ENCODE data around the gene GRK5. TPM values are rescaled to one million over a fixed set of nuclear protein-coding genes. Genes with fewer than 3 reads are reported as not detected.

Gene GRK5
- total RNA-seq, 6 experiments from 2014 or later = 5.9 to 11.5 (median 7.9) TPM

DNA sequence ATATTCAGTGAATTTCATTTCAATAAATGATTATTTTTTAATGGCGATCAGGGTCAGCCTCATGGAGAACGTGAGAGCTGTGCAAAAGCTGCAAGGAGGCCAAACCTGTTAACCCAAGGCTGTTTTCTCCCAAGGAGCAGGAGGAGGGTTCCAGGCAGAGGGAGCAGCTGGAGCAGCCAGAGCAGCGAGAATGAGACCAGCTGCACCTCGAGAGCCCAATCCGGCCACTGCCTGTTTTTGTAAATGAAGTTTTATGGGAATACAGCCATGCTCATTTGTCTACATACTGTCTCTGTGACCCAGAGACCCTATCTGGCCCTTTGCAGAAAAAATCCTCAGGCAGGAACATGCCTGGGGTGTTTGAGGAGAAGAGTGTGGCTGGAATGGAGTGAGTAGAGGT lies 104.9 kb downstream of the GRK5 start:
- Histone ChIP-seq H3K4me1 (peaks cover 0 to 7% (median 3%) of the 10 kb centered on the region in 4 donors), H3K27me3 (no peaks in the 10 kb centered on the region), H3K27ac (no peak overlapping the region), H3K9me3 (no peaks in the 10 kb centered on the region), H3K4me3 (no peak overlapping the region), H3K36me3 (no peaks in the 10 kb centered on the region)
- ATAC-seq (no peak), DNase-seq (no peak)
- TF ChIP-seq, protein P1, sequence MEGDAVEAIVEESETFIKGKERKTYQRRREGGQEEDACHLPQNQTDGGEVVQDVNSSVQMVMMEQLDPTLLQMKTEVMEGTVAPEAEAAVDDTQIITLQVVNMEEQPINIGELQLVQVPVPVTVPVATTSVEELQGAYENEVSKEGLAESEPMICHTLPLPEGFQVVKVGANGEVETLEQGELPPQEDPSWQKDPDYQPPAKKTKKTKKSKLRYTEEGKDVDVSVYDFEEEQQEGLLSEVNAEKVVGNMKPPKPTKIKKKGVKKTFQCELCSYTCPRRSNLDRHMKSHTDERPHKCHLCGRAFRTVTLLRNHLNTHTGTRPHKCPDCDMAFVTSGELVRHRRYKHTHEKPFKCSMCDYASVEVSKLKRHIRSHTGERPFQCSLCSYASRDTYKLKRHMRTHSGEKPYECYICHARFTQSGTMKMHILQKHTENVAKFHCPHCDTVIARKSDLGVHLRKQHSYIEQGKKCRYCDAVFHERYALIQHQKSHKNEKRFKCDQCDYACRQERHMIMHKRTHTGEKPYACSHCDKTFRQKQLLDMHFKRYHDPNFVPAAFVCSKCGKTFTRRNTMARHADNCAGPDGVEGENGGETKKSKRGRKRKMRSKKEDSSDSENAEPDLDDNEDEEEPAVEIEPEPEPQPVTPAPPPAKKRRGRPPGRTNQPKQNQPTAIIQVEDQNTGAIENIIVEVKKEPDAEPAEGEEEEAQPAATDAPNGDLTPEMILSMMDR (IDR thresholded peaks at IDR 0.05) = no peak
- no peak for TF ChIP-seq POLR2A (IDR thresholded peaks at IDR 0.05)
- intact Hi-C loops (cut with DNase I) = no loop called here
- 88% methylated on average over 4 of the region's 5 CpGs for WGBS (ENCODE audit: insufficient coverage, low coverage, low lambda C conversion rate, missing lambda C conversion rate)

DNA sequence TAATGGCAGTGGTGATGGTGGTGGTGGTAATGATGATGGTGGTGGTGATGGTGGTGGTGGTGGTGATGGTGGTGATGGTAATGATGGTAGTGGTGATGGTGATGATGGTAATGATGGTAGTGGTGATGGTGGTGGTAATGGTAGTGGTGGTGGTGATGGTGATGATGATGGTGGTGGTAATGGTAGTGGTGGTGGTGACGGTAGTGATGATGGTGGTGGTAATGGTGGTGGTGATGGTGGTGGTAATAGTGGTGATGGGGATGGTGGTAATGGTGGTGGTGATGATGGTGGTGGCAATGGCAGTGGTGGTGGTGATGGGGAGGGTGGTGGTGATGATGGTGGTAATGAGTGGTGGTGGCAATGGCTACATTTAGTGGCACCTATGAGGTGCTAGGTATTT lies 105.7 kb downstream of the GRK5 start:
- no peak overlapping the region for H3K27ac ChIP-seq
- DNase-seq (no peak), ATAC-seq (no peak)
- H3K27me3 ChIP-seq = no peaks in the 10 kb centered on the region
- no peak for TF ChIP-seq POLR2A (IDR thresholded peaks at IDR 0.05)
- TF ChIP-seq, protein P1 (IDR thresholded peaks at IDR 0.05) = no peak
- H3K9me3 ChIP-seq = no peaks in the 10 kb centered on the region
- H3K4me1 ChIP-seq = peaks cover 0 to 11% (median 5%) of the 10 kb centered on the region in 4 donors
- no peaks in the 10 kb centered on the region for H3K36me3 ChIP-seq
- intact Hi-C loops (cut with DNase I) = no loop called here
- WGBS (ENCODE audit: insufficient coverage, low coverage, low lambda C conversion rate, missing lambda C conversion rate) = 0% methylated on average over 1 of the region's 1 CpG
- H3K4me3 ChIP-seq = no peak overlapping the region

DNA sequence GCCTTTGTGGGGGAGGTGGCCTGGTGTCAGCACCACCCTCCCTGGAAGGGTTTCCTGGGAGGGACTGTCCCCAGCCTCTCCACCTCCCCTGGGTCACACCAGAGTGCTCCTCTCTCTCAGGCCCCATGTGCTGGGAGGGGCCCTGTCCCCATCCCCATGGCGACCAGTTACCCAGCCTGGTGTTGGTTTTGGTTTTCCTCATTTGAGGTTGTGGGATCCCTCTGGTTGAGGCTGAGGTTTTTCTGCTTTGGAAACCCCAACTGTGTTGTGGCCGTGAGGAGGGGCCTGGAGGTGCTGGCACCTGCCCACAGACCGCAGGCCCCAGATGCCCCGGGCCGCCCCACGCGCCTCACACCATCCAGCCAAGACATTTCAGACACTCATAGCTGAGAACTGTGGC lies 106.3 kb downstream of the GRK5 start:
- DNase-seq (no peak), ATAC-seq (no peak)
- 80% methylated on average over 1 of the region's 7 CpGs for WGBS (ENCODE audit: insufficient coverage, low coverage, low lambda C conversion rate, missing lambda C conversion rate)
- Histone ChIP-seq H3K27me3 (no peaks in the 10 kb centered on the region), H3K27ac (no peak overlapping the region), H3K4me1 (peaks cover 0 to 11% (median 5%) of the 10 kb centered on the region in 4 donors), H3K36me3 (no peaks in the 10 kb centered on the region), H3K4me3 (no peak overlapping the region), H3K9me3 (no peaks in the 10 kb centered on the region)
- intact Hi-C loops (cut with DNase I) = no loop called here
- TF ChIP-seq POLR2A (IDR thresholded peaks at IDR 0.05) = no peak
- TF ChIP-seq, protein P1 (IDR thresholded peaks at IDR 0.05) = no peak

DNA sequence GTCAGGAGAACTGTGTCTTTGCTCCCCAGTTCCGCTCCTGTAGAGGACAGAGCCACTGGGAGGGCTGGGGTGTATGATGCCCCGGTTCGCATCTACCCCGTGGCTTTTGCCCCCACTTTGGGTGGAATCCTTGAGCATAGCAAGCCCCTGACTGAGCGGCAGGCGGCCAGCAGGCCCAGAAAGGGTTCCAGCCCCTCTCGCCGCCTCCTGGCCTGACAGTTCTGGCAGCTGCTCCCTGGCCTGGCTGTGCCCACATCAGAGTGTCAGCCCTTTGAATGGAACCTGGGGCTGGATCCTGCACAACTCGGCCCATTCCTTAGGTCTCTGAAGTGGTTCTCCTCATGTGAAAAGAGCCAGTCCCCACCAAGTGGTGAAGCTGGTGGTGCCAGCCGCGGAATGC lies 106.7 kb downstream of the GRK5 start:
- TF ChIP-seq POLR2A (IDR thresholded peaks at IDR 0.05) = no peak
- TF ChIP-seq, protein P1 (IDR thresholded peaks at IDR 0.05) = no peak
- peaks cover 0 to 11% (median 5%) of the 10 kb centered on the region in 4 donors for H3K4me1 ChIP-seq
- 77% methylated on average over 3 of the region's 11 CpGs for WGBS (ENCODE audit: insufficient coverage, low coverage, low lambda C conversion rate, missing lambda C conversion rate)
- H3K27ac ChIP-seq = no peak overlapping the region
- DNase-seq = no peak
- intact Hi-C loops (cut with DNase I) = no loop called here
- ATAC-seq = no peak
- no peaks in the 10 kb centered on the region for H3K36me3 ChIP-seq
- H3K27me3 ChIP-seq = no peaks in the 10 kb centered on the region
- no peaks in the 10 kb centered on the region for H3K9me3 ChIP-seq
- H3K4me3 ChIP-seq = no peak overlapping the region

DNA sequence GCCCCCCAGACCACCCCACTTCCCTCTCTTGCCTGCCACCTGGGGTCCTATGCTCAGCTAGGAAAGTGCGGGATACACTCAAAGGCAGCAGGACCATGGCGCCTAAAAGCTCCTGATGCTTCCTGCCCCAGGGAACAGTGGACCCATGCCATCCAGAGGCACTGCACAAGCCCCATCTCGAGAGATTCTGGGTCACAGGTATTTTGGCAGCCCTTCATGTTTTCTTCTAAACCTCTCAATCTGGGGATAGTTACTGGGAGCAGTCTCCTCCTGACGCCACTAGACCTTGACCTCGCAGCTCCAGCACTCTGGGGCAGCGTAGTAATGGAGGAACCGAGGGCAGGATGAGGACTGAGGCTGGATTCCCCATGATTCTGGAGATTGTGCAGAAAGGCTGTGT lies 107.1 kb downstream of the GRK5 start:
- H3K36me3 ChIP-seq = no peaks in the 10 kb centered on the region
- intact Hi-C loops (cut with DNase I) = no loop called here
- H3K4me1 ChIP-seq = peaks cover 0 to 11% (median 5%) of the 10 kb centered on the region in 4 donors

More for the DNA sequence above, 107.1 kb downstream of the GRK5 start:
- DNase-seq (no peak), ATAC-seq (no peak)
- H3K9me3 ChIP-seq = no peaks in the 10 kb centered on the region
- WGBS (ENCODE audit: insufficient coverage, low coverage, low lambda C conversion rate, missing lambda C conversion rate) = 100% methylated on average over 4 of the region's 7 CpGs
- H3K4me3 ChIP-seq = no peak overlapping the region
- H3K27me3 ChIP-seq = no peaks in the 10 kb centered on the region
- H3K27ac ChIP-seq = no peak overlapping the region
- TF ChIP-seq, protein P1 (IDR thresholded peaks at IDR 0.05) = no peak
- no peak for TF ChIP-seq POLR2A (IDR thresholded peaks at IDR 0.05)

Measured in right lobe of liver (tissue), 6 donors.